ELF-1 (cell line): Measurements from ENCODE around the gene COL1A2.

ENCODE experiments used
- DNase-seq: peaks from one replicate; pipeline ENCODE4 v3.0.0-alpha.2; 2016; ENCODE audit warnings: low read depth, low spot score

Gene COL1A2

GRCh38 chr7:94382746-94383145 lies 11.9 kb upstream of the COL1A2 start:
- no peak for DNase-seq

DNA sequence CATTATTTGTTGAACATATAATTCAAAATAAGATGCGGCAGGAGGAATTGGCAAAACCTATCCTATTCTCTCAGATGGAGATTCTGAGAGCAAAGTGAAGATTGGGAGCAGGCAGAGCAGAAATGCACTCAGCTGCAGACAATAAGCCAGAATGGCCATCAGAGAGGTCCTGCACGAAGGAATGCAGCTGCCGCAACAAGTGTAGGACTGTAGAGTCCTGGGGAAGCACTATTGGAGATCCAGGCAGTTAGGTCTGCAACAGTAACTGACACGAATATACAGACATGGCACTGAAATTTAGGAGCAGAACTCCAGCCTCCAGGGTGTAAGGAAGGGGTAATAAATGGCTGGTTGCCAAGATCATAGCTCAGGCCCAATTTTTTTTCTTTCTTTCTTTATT lies 10.4 kb upstream of the COL1A2 start:
- DNase-seq: no peak

DNA sequence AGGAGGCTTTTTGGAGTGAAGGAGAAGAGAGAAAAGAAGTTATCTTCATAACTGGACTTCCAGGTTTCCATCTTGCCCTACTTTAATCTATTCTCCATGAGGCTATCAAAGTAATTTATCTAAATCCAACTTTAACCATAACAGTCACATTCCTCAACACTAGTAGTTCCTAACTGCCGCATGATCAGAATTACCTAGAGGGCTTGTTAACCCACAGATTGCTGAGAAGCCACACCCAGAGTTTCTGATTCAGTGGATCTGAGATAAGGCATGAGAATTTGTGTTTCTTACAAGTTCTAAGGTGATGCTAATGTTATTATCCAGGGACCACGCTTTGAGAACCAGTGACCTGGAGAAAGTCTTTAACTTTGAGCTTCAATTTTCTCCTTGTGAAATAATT lies 8.3 kb upstream of the COL1A2 start:
- DNase-seq: no peak

- DNase-seq: no peak
Observed at GRCh38 chr7:94388540-94388939, 6.2 kb upstream of the COL1A2 start.

GRCh38 chr7:94389381-94389780 lies 5.3 kb upstream of the COL1A2 start:
- DNase-seq: no peak

- peak; percentile 70 for DNase-seq
Observed at GRCh38 chr7:94391726-94392392, 2.8 kb upstream of the COL1A2 start.

- DNase-seq: peak; percentile 4
Observed at GRCh38 chr7:94392393-94392786, 2.3 kb upstream of the COL1A2 start.

GRCh38 chr7:94393246-94394108 lies 1.2 kb upstream of the COL1A2 start:
- peak; percentile 80 for DNase-seq

- no peak for DNase-seq
Observed at GRCh38 chr7:94394109-94394436, 622 bp upstream of the COL1A2 start.

- peak; percentile 75 for DNase-seq
Observed at GRCh38 chr7:94395141-94396036, 694 bp downstream of the COL1A2 start.

DNA sequence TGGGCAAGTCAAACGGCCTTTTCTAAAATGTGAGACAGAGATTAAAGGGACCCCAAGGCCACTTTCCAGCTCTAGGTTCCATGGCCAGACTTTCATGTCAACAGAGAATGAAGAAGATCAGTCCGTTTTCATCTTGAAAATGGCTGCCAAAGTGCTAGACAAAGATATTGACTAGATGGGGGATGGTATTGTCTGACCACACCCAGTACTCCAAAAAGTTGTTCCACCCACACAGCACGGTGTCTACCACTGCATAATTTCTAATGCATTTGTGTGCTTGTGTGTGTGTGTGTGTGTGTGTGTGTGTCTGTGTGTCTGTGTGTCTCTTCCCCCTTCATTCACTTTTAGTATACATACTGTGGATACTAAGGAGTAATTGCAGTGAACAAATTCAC lies 1.3 kb downstream of the COL1A2 start:
- DNase-seq: peak; percentile 13

GRCh38 chr7:94396596-94396995 lies 1.9 kb downstream of the COL1A2 start:
- DNase-seq: no peak

- DNase-seq: no peak
Observed at GRCh38 chr7:94397722-94398121, 3.0 kb downstream of the COL1A2 start.

- no peak for DNase-seq
Observed at GRCh38 chr7:94398841-94399240, 4.1 kb downstream of the COL1A2 start.

DNA sequence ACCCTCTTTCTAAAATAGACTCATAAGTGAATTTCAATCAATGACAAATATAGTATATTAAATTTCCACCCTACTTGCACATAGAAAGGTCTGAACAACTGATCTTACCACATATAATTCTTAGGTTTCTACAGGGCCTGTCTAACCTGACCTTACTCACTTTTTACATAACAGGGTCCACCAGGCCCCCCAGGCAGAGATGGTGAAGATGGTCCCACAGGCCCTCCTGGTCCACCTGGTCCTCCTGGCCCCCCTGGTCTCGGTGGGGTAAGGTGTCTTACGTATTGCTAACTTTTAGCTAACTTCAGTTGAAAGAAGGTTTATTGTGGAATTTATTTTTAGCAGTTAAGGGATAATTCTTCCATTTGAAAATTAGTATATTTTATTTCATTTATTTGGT lies 5.3 kb downstream of the COL1A2 start:
- DNase-seq: no peak

DNA sequence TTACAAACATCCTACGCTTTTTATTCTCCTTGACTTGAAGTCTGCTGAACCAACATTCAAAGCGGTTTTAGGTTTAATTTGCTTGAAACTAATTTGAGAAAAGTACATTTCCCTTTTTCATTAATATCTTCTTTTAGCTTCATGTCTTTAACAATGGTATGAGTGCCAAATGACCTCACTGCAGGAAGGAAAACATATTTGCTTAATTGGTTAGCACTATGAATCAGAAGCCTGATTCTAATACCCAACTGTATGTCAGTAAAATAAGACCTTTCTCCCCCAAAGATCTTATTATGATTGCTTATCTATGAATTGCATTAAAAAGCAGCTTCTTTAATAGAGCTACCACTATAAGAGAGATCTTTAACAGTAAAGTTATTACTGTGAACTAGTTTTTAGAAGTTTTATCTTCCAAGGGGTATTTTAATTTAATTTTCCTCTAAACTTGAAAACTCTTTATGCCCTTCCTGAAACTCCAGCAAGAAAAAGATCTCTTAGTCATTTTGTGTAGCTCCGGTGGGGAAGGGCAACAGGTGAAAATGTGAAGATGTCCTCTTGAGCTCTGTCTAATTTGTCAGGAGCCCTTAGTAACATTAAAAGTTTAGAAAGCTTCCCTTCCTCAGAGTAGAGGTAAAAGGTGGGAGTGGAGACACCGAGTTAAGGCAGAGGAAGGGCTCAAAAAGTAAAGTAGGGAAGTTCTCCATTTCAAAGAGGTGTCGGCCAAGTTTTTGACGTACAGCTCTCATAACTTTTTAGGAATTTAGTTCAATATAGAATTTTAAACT lies 6.1 kb downstream of the COL1A2 start:
- DNase-seq: no peak

- no peak for DNase-seq
Observed at GRCh38 chr7:94401428-94401814, 6.7 kb downstream of the COL1A2 start.

- DNase-seq: no peak
Observed at GRCh38 chr7:94403546-94403945, 8.9 kb downstream of the COL1A2 start.

DNA sequence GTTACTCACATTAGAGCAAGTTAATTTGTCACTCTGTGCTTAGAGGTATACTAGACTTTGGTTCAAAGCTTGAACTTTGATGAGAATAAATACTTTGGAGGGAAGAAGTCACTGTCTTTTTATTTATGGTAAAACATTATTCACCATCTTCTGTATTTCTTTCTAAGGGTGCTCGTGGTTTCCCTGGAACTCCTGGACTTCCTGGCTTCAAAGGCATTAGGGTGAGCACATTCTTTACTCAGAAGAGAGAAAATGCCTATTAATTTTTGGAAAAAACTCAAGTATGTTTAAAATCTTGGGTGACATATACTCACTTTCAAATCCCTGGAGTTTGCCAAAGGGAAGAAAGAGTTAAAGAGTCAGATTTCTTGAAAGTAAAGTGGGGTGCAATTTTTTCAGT lies 10.8 kb downstream of the COL1A2 start:
- no peak for DNase-seq

DNA sequence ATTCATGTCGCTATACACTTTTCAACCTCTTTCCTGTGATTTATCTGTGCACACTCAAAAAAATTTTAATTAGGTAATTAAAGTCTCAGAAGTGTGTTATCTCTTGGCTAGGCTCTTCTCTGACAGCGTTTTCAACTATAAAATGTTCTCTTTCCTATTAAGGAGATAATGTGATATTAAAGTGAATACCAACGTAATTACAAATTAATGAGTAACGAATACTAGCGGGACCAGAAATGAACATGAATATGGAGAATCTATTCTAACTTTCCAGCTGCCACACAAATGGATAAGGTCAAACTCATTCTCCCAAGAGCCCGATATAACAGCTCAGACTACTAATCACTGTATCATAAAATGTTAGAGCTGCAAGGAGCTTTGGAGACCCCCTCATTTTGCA lies 12.0 kb downstream of the COL1A2 start:
- no peak for DNase-seq

GRCh38 chr7:94409200-94409948 lies 14.7 kb downstream of the COL1A2 start:
- DNase-seq: no peak
